Measurements from ENCODE around the gene OGT.
A peak's percentile ranks its signal among the peaks of the same experiment; 100 is the strongest.

Gene OGT

DNA sequence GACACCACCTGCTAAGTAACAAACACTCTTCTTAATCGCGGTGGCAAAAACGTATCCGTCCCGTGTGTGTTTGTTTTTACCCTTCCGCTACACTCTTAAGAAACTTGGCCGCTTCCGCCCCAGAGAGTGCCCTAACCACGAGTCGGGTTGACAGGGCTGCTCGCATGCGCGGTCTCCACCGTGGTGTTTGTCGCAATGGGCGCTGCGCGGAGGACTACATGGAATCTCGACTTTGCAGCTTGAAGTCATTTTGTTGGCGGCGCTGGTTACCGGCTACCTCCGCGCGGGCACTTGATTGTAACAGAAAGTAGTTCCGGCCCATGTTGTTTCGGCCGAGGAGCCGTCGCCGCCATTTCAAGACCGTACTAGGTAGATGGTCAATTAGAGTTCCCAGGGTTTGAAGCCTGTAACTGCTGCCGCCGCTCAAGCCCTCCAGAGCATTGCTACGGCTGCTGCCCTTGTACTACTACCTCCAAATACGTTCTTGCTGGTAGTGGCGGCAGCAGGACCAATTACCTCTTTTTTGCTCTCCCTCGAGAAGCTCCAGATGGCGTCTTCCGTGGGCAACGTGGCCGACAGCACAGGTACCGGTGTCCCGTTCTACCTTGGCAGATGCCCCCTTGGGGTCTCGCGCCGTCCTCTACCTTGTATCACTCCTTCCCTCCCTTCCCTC is at the start of gene OGT (continued):
- TF ChIP-seq, protein P1, sequence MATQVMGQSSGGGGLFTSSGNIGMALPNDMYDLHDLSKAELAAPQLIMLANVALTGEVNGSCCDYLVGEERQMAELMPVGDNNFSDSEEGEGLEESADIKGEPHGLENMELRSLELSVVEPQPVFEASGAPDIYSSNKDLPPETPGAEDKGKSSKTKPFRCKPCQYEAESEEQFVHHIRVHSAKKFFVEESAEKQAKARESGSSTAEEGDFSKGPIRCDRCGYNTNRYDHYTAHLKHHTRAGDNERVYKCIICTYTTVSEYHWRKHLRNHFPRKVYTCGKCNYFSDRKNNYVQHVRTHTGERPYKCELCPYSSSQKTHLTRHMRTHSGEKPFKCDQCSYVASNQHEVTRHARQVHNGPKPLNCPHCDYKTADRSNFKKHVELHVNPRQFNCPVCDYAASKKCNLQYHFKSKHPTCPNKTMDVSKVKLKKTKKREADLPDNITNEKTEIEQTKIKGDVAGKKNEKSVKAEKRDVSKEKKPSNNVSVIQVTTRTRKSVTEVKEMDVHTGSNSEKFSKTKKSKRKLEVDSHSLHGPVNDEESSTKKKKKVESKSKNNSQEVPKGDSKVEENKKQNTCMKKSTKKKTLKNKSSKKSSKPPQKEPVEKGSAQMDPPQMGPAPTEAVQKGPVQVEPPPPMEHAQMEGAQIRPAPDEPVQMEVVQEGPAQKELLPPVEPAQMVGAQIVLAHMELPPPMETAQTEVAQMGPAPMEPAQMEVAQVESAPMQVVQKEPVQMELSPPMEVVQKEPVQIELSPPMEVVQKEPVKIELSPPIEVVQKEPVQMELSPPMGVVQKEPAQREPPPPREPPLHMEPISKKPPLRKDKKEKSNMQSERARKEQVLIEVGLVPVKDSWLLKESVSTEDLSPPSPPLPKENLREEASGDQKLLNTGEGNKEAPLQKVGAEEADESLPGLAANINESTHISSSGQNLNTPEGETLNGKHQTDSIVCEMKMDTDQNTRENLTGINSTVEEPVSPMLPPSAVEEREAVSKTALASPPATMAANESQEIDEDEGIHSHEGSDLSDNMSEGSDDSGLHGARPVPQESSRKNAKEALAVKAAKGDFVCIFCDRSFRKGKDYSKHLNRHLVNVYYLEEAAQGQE (tag by site-specific recombination; IDR thresholded peaks at IDR 0.05), result peak; percentile 42; the same call in 1 of the 2 replicates
- TF ChIP-seq ZNF426 (tag by site-specific recombination; IDR thresholded peaks at IDR 0.05) (no peak), ZNF561 (tag by site-specific recombination; IDR thresholded peaks at IDR 0.05; ENCODE audit: borderline replicate concordance) (peak; percentile 86), ZNF239 (tag by site-specific recombination; IDR thresholded peaks at IDR 0.05) (no peak), ZNF169 (tag by site-specific recombination; IDR thresholded peaks at IDR 0.05) (no peak), ZNF48 (tag by site-specific recombination; IDR thresholded peaks at IDR 0.05) (no peak), ZNF10 (tag by site-specific recombination; IDR thresholded peaks at IDR 0.05) (peak; percentile 94), ZNF558 (tag by site-specific recombination; IDR thresholded peaks at IDR 0.05) (peak; percentile 73), MEIS1 (CRISPR knock-in tag; IDR thresholded peaks at IDR 0.05; ENCODE audit: borderline replicate concordance) (no peak), ZNF510 (tag by site-specific recombination; IDR thresholded peaks at IDR 0.05; ENCODE audit: insufficient replicate concordance) (no peak), ZNF654 (tag by site-specific recombination; IDR thresholded peaks at IDR 0.05; ENCODE audit: low read depth) (no peak), ZFP37 (tag by site-specific recombination; IDR thresholded peaks at IDR 0.05) (peak; percentile 95), HOXA7 (CRISPR knock-in tag; IDR thresholded peaks at IDR 0.05; ENCODE audit: borderline replicate concordance) (no peak), ZNF626 (tag by site-specific recombination; IDR thresholded peaks at IDR 0.05) (no peak), SP7 (tag by site-specific recombination; IDR thresholded peaks at IDR 0.05) (peak; percentile 92), BCL11B (tag by site-specific recombination; IDR thresholded peaks at IDR 0.05; ENCODE audit: low read depth) (peak; percentile 82; the same call in 1 of the 2 replicates), GLI4 (tag by site-specific recombination; IDR thresholded peaks at IDR 0.05) (peak; percentile 17; the same call in 1 of the 2 replicates), ZBTB48 (tag by site-specific recombination; IDR thresholded peaks at IDR 0.05) (peak; percentile 64; the same call in 1 of the 2 replicates), ZNF76 (tag by site-specific recombination; IDR thresholded peaks at IDR 0.05; ENCODE audit: borderline replicate concordance, low read depth) (peak; percentile 74), SP2 (tag by site-specific recombination; IDR thresholded peaks at IDR 0.05) (peak; percentile 70)
- TF ChIP-seq, protein P2, sequence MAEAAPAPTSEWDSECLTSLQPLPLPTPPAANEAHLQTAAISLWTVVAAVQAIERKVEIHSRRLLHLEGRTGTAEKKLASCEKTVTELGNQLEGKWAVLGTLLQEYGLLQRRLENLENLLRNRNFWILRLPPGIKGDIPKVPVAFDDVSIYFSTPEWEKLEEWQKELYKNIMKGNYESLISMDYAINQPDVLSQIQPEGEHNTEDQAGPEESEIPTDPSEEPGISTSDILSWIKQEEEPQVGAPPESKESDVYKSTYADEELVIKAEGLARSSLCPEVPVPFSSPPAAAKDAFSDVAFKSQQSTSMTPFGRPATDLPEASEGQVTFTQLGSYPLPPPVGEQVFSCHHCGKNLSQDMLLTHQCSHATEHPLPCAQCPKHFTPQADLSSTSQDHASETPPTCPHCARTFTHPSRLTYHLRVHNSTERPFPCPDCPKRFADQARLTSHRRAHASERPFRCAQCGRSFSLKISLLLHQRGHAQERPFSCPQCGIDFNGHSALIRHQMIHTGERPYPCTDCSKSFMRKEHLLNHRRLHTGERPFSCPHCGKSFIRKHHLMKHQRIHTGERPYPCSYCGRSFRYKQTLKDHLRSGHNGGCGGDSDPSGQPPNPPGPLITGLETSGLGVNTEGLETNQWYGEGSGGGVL (tag by site-specific recombination; IDR thresholded peaks at IDR 0.05), result peak; percentile 27; the same call in 1 of the 2 replicates
- TF ChIP-seq, protein P3, sequence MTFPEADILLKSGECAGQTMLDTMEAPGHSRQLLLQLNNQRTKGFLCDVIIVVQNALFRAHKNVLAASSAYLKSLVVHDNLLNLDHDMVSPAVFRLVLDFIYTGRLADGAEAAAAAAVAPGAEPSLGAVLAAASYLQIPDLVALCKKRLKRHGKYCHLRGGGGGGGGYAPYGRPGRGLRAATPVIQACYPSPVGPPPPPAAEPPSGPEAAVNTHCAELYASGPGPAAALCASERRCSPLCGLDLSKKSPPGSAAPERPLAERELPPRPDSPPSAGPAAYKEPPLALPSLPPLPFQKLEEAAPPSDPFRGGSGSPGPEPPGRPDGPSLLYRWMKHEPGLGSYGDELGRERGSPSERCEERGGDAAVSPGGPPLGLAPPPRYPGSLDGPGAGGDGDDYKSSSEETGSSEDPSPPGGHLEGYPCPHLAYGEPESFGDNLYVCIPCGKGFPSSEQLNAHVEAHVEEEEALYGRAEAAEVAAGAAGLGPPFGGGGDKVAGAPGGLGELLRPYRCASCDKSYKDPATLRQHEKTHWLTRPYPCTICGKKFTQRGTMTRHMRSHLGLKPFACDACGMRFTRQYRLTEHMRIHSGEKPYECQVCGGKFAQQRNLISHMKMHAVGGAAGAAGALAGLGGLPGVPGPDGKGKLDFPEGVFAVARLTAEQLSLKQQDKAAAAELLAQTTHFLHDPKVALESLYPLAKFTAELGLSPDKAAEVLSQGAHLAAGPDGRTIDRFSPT (tag by site-specific recombination; IDR thresholded peaks at IDR 0.05), result peak; percentile 92
- TF ChIP-seq, protein P4, sequence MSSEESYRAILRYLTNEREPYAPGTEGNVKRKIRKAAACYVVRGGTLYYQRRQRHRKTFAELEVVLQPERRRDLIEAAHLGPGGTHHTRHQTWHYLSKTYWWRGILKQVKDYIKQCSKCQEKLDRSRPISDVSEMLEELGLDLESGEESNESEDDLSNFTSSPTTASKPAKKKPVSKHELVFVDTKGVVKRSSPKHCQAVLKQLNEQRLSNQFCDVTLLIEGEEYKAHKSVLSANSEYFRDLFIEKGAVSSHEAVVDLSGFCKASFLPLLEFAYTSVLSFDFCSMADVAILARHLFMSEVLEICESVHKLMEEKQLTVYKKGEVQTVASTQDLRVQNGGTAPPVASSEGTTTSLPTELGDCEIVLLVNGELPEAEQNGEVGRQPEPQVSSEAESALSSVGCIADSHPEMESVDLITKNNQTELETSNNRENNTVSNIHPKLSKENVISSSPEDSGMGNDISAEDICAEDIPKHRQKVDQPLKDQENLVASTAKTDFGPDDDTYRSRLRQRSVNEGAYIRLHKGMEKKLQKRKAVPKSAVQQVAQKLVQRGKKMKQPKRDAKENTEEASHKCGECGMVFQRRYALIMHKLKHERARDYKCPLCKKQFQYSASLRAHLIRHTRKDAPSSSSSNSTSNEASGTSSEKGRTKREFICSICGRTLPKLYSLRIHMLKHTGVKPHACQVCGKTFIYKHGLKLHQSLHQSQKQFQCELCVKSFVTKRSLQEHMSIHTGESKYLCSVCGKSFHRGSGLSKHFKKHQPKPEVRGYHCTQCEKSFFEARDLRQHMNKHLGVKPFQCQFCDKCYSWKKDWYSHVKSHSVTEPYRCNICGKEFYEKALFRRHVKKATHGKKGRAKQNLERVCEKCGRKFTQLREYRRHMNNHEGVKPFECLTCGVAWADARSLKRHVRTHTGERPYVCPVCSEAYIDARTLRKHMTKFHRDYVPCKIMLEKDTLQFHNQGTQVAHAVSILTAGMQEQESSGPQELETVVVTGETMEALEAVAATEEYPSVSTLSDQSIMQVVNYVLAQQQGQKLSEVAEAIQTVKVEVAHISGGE (tag by site-specific recombination; conservative IDR thresholded peaks at IDR 0.05; ENCODE audit: low read depth), result peak; percentile 94
- TF ChIP-seq, protein P5, sequence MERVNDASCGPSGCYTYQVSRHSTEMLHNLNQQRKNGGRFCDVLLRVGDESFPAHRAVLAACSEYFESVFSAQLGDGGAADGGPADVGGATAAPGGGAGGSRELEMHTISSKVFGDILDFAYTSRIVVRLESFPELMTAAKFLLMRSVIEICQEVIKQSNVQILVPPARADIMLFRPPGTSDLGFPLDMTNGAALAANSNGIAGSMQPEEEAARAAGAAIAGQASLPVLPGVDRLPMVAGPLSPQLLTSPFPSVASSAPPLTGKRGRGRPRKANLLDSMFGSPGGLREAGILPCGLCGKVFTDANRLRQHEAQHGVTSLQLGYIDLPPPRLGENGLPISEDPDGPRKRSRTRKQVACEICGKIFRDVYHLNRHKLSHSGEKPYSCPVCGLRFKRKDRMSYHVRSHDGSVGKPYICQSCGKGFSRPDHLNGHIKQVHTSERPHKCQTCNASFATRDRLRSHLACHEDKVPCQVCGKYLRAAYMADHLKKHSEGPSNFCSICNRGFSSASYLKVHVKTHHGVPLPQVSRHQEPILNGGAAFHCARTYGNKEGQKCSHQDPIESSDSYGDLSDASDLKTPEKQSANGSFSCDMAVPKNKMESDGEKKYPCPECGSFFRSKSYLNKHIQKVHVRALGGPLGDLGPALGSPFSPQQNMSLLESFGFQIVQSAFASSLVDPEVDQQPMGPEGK (tag by site-specific recombination; IDR thresholded peaks at IDR 0.05), result peak; percentile 55; the same call in 1 of the 2 replicates
- TF ChIP-seq, protein P6, sequence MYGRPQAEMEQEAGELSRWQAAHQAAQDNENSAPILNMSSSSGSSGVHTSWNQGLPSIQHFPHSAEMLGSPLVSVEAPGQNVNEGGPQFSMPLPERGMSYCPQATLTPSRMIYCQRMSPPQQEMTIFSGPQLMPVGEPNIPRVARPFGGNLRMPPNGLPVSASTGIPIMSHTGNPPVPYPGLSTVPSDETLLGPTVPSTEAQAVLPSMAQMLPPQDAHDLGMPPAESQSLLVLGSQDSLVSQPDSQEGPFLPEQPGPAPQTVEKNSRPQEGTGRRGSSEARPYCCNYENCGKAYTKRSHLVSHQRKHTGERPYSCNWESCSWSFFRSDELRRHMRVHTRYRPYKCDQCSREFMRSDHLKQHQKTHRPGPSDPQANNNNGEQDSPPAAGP (tag by site-specific recombination; IDR thresholded peaks at IDR 0.05), result peak; percentile 89

All from HEK293 (cell line).